CD4-positive, CD25-positive, alpha-beta regulatory T cell (primary cell): ENCODE data around the gene NTRK2. TPM values are rescaled to one million over a fixed set of nuclear protein-coding genes. Genes with fewer than 3 reads are reported as not detected.

ENCODE experiments used
- ATAC-seq, 2 donors: fragments of 150-1000 bp; cut with Tn5 transposase; one replicate each; pipeline ENCODE4 v1.10.0; 2021; ENCODE audit warnings: low read depth in 2 of 2, moderate number of reproducible peaks in 2 of 2, moderate library complexity in 1 of 2
- DNase-seq, 3 donors: peaks; one replicate each; pipeline versions ENCODE4 v3.0.0 to v3.0.0-alpha.2; 2012 to 2022; ENCODE audit warnings: mixed read lengths in 1 of 3
- H3K27ac ChIP-seq: one replicate; pipeline ENCODE4 v1.7.0; 2013; ENCODE audit warnings: mild to moderate bottlenecking, low read length; ENCODE audit not compliant: insufficient read depth, poor library complexity, severe bottlenecking
- H3K27me3 ChIP-seq: one replicate; pipeline ENCODE4 v1.7.0; 2013; ENCODE audit warnings: low read length; ENCODE audit not compliant: control insufficient read depth, insufficient read depth
- H3K36me3 ChIP-seq: one replicate; pipeline ENCODE4 v1.7.0; 2013; ENCODE audit warnings: mild to moderate bottlenecking, low read length, moderate library complexity; ENCODE audit not compliant: control insufficient read depth, insufficient read depth
- H3K4me1 ChIP-seq: 2 replicates; pipeline ENCODE4 v1.7.0; 2013; ENCODE audit warnings: mild to moderate bottlenecking, low read length; ENCODE audit not compliant: insufficient read depth, control insufficient read depth, poor library complexity, severe bottlenecking
- H3K4me3 ChIP-seq: one replicate; pipeline ENCODE4 v1.7.0; 2013; ENCODE audit warnings: low read depth, mild to moderate bottlenecking, low read length, moderate library complexity
- H3K9me3 ChIP-seq, 2 experiments: 1 replicate in 1 of 2; 2 replicates in 1 of 2; pipeline ENCODE4 v1.7.0; 2013; ENCODE audit warnings: low read length in 2 of 2, mild to moderate bottlenecking in 1 of 2, moderate library complexity in 1 of 2; ENCODE audit not compliant: control insufficient read depth in 2 of 2
- H3K27ac Mint-ChIP-seq, 3 donors: one replicate each; pipeline ENCODE4 v1.8.0; 2020 to 2022; ENCODE audit warnings: mild to moderate bottlenecking in 3 of 3, mixed read lengths in 3 of 3, moderate library complexity in 2 of 3
- H3K27me3 Mint-ChIP-seq: one replicate; pipeline ENCODE4 v1.8.0; 2022; ENCODE audit warnings: mild to moderate bottlenecking, mixed read lengths
- H3K36me3 Mint-ChIP-seq: one replicate; pipeline ENCODE4 v1.8.0; 2020; ENCODE audit warnings: mixed read lengths
- H3K4me1 Mint-ChIP-seq, 4 donors: one replicate each; pipeline ENCODE4 v1.8.0; 2020 to 2022; ENCODE audit warnings: mixed read lengths in 4 of 4, mild to moderate bottlenecking in 1 of 4
- H3K4me3 Mint-ChIP-seq, 4 donors: one replicate each; pipeline ENCODE4 v1.8.0; 2020 to 2022; ENCODE audit warnings: mild to moderate bottlenecking in 4 of 4, mixed read lengths in 4 of 4, moderate library complexity in 3 of 4
- H3K9me3 Mint-ChIP-seq, 7 donors: one replicate each; pipeline ENCODE4 v1.8.0; 2020 to 2022; ENCODE audit warnings: mixed read lengths in 7 of 7, mild to moderate bottlenecking in 3 of 7, moderate library complexity in 2 of 7
- polyA plus RNA-seq, 4 donors: library from polyadenylated mRNA; unstranded; fragments of 300-500 nt; fragmentation: Illumina TruSeq; gene quantifications; one replicate each; pipeline ENCODE4 v1.2.3, GENCODE V29; 2021
- total RNA-seq: library from RNA; stranded (reverse); gene quantifications from one replicate; pipeline ENCODE4 v1.2.3, GENCODE V29; 2022

NTRK2 gene
- total and polyA plus RNA-seq, 5 donors from 2014 or later = 0.02 to 0.12 TPM; not detected in 3

- H3K4me1 Mint-ChIP-seq = peaks cover 0 to 17% (median 4%) of the 10 kb centered on the region in 4 donors
- no peaks in the 10 kb centered on the region for H3K36me3 ChIP-seq
- peaks cover 27% of the 10 kb centered on the region for H3K27me3 ChIP-seq
- H3K4me1 ChIP-seq = peaks cover 11% of the 10 kb centered on the region
- no peaks in the 10 kb centered on the region for H3K36me3 Mint-ChIP-seq
- ATAC-seq = no peak
- H3K4me3 Mint-ChIP-seq = peak overlapping the region in 1 of 4 donors; percentile 17
- H3K9me3 Mint-ChIP-seq = peaks cover 0 to 4% (median 0%) of the 10 kb centered on the region in 7 donors
- H3K27ac ChIP-seq = no peak overlapping the region
- H3K27me3 Mint-ChIP-seq = peaks cover 50% of the 10 kb centered on the region
- H3K27ac Mint-ChIP-seq = no peak overlapping the region
- H3K4me3 ChIP-seq = no peak overlapping the region
- no peaks in the 10 kb centered on the region for H3K9me3 ChIP-seq
- DNase-seq = no peak
Observed at GRCh38 chr9:84670138-84671041, 861 bp downstream of the NTRK2 start.

- peaks cover 0 to 17% (median 4%) of the 10 kb centered on the region in 4 donors for H3K4me1 Mint-ChIP-seq
- Histone ChIP-seq H3K27me3 (peaks cover 22% of the 10 kb centered on the region), H3K4me3 (no peak overlapping the region), H3K27ac (no peak overlapping the region), H3K4me1 (peaks cover 11% of the 10 kb centered on the region), H3K9me3 (no peaks in the 10 kb centered on the region), H3K36me3 (no peaks in the 10 kb centered on the region)
- ATAC-seq (no peak), DNase-seq (no peak)
- peaks cover 0 to 4% (median 0%) of the 10 kb centered on the region in 7 donors for H3K9me3 Mint-ChIP-seq
- peaks cover 43% of the 10 kb centered on the region for H3K27me3 Mint-ChIP-seq
- no peak overlapping the region for H3K27ac Mint-ChIP-seq
- H3K4me3 Mint-ChIP-seq = no peak overlapping the region
- no peaks in the 10 kb centered on the region for H3K36me3 Mint-ChIP-seq
Observed at GRCh38 chr9:84671586-84672521, 2.3 kb downstream of the NTRK2 start.

- Mint-ChIP-seq H3K27ac (no peak overlapping the region), H3K4me3 (no peak overlapping the region), H3K36me3 (no peaks in the 10 kb centered on the region), H3K27me3 (peaks cover 28% of the 10 kb centered on the region), H3K4me1 (peaks cover 0 to 8% (median 2%) of the 10 kb centered on the region in 4 donors), H3K9me3 (peaks cover 0 to 4% (median 0%) of the 10 kb centered on the region in 7 donors)
- DNase-seq = no peak
- Histone ChIP-seq H3K9me3 (no peaks in the 10 kb centered on the region), H3K36me3 (no peaks in the 10 kb centered on the region), H3K4me3 (no peak overlapping the region), H3K27ac (no peak overlapping the region), H3K4me1 (peaks cover 3% of the 10 kb centered on the region), H3K27me3 (peaks cover 15% of the 10 kb centered on the region)
- no peak for ATAC-seq
Observed at GRCh38 chr9:84673806-84674205, 4.3 kb downstream of the NTRK2 start.

- no peak for ATAC-seq
Observed at GRCh38 chr9:84677080-84677479, 7.6 kb downstream of the NTRK2 start.

GRCh38 chr9:84679571-84679970, 10.0 kb downstream of the NTRK2 start:
- DNase-seq (no peak), ATAC-seq (no peak)
- Histone ChIP-seq H3K27me3 (no peaks in the 10 kb centered on the region), H3K4me1 (no peaks in the 10 kb centered on the region), H3K9me3 (no peaks in the 10 kb centered on the region), H3K27ac (no peak overlapping the region), H3K36me3 (no peaks in the 10 kb centered on the region), H3K4me3 (no peak overlapping the region)
- Mint-ChIP-seq H3K4me3 (no peak overlapping the region), H3K9me3 (peaks cover 0 to 2% (median 0%) of the 10 kb centered on the region in 7 donors), H3K4me1 (peaks cover 0 to 4% (median 0%) of the 10 kb centered on the region in 4 donors), H3K36me3 (no peaks in the 10 kb centered on the region), H3K27ac (no peak overlapping the region), H3K27me3 (no peaks in the 10 kb centered on the region)

More at GRCh38 chr9:84677080-84677479, 7.6 kb downstream of the NTRK2 start:
- Mint-ChIP-seq H3K27me3 (peaks cover 12% of the 10 kb centered on the region), H3K36me3 (no peaks in the 10 kb centered on the region), H3K4me1 (peaks cover 0 to 4% (median 0%) of the 10 kb centered on the region in 4 donors), H3K9me3 (peaks cover 0 to 2% (median 0%) of the 10 kb centered on the region in 7 donors), H3K27ac (no peak overlapping the region), H3K4me3 (no peak overlapping the region)
- no peaks in the 10 kb centered on the region for H3K36me3 ChIP-seq
- H3K9me3 ChIP-seq = no peaks in the 10 kb centered on the region
- no peak overlapping the region for H3K27ac ChIP-seq
- H3K27me3 ChIP-seq = peaks cover 6% of the 10 kb centered on the region
- H3K4me1 ChIP-seq = no peaks in the 10 kb centered on the region
- no peak overlapping the region for H3K4me3 ChIP-seq
- no peak for DNase-seq

GRCh38 chr9:84681516-84682285, 12.2 kb downstream of the NTRK2 start:
- peaks cover 7% of the 10 kb centered on the region for H3K27me3 Mint-ChIP-seq

DNA sequence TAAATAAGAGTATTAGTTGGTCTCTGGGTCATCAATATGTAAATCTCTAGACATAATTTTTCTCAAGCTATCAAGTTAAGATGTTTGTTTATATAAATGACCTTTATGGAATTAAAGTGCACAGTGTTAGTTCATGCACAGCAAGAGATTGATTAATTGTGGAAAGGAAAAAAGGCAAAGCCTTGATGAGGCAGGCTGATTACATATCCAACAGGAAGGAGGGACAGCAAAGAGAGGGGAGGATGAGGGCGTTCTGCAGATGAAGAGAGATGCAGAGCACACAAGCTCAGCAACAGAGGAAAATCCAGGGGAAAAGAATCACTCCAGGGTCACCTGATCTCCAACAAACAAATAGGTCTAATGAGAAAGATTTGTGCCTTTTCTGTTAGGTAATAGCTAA, 16.5 kb downstream of the NTRK2 start:
- H3K27ac Mint-ChIP-seq = no peak overlapping the region
- H3K27ac ChIP-seq = no peak overlapping the region
- H3K4me1 ChIP-seq = no peaks in the 10 kb centered on the region
- no peak for ATAC-seq
- H3K36me3 Mint-ChIP-seq = no peaks in the 10 kb centered on the region
- H3K4me3 ChIP-seq = no peak overlapping the region
- H3K4me3 Mint-ChIP-seq = no peak overlapping the region
- H3K9me3 Mint-ChIP-seq = no peaks in the 10 kb centered on the region
- peaks cover 7% of the 10 kb centered on the region for H3K27me3 Mint-ChIP-seq
- no peaks in the 10 kb centered on the region for H3K9me3 ChIP-seq
- DNase-seq = no peak
- H3K27me3 ChIP-seq = peaks cover 2% of the 10 kb centered on the region
- H3K4me1 Mint-ChIP-seq = no peaks in the 10 kb centered on the region
- H3K36me3 ChIP-seq = no peaks in the 10 kb centered on the region

More at GRCh38 chr9:84681516-84682285, 12.2 kb downstream of the NTRK2 start:
- Mint-ChIP-seq H3K4me1 (peaks cover 0 to 4% (median 0%) of the 10 kb centered on the region in 4 donors), H3K27ac (no peak overlapping the region), H3K4me3 (no peak overlapping the region), H3K9me3 (no peaks in the 10 kb centered on the region), H3K36me3 (no peaks in the 10 kb centered on the region)
- Histone ChIP-seq H3K9me3 (no peaks in the 10 kb centered on the region), H3K36me3 (no peaks in the 10 kb centered on the region), H3K4me1 (no peaks in the 10 kb centered on the region), H3K27ac (no peak overlapping the region), H3K27me3 (peaks cover 2% of the 10 kb centered on the region), H3K4me3 (no peak overlapping the region)
- DNase-seq (no peak), ATAC-seq (no peak)
